ENCODE data around the gene TBC1D1. TPM values are rescaled to one million over a fixed set of nuclear protein-coding genes. Genes with fewer than 3 reads are reported as not detected.

Gene TBC1D1
- polyA plus RNA-seq, 2 donors = 10.4 to 15.3 TPM

GRCh38 chr4:38094419-38094818, 203.5 kb downstream of the TBC1D1 start:
- Histone ChIP-seq H3K9me3 (ENCODE audit: control insufficient read depth in 2 of 2, insufficient read depth in 1 of 2, low read depth in 1 of 2, low read length in 1 of 2) (no peaks in the 10 kb centered on the region), H3K27ac (ENCODE audit: low read depth in 2 of 2, low read length in 1 of 2) (no peak overlapping the region), H3K36me3 (ENCODE audit: control insufficient read depth in 2 of 2, insufficient read depth in 2 of 2, low read length in 1 of 2) (peaks cover 0 to 2% of the 10 kb centered on the region in 2 donors), H3K4me1 (ENCODE audit: control insufficient read depth in 2 of 2, insufficient read depth in 2 of 2, low read length in 1 of 2) (peaks cover 0 to 2% of the 10 kb centered on the region in 2 donors), H3K4me3 (ENCODE audit: low read depth in 1 of 2, low read length in 2 of 2) (no peak overlapping the region), H3K27me3 (ENCODE audit: control insufficient read depth in 1 of 2, insufficient read depth in 2 of 2, low read length in 2 of 2) (no peaks in the 10 kb centered on the region)
- WGBS, 2 donors = 55 to 80% methylated on average over 7 of the region's 7 CpGs

GRCh38 chr4:38095691-38096090, 204.8 kb downstream of the TBC1D1 start:
- Histone ChIP-seq H3K4me1 (ENCODE audit: control insufficient read depth in 2 of 2, insufficient read depth in 2 of 2, low read length in 1 of 2) (peaks cover 0 to 2% of the 10 kb centered on the region in 2 donors), H3K36me3 (ENCODE audit: control insufficient read depth in 2 of 2, insufficient read depth in 2 of 2, low read length in 1 of 2) (peaks cover 0 to 2% of the 10 kb centered on the region in 2 donors), H3K9me3 (ENCODE audit: control insufficient read depth in 2 of 2, insufficient read depth in 1 of 2, low read depth in 1 of 2, low read length in 1 of 2) (no peaks in the 10 kb centered on the region), H3K4me3 (ENCODE audit: low read depth in 1 of 2, low read length in 2 of 2) (no peak overlapping the region), H3K27ac (ENCODE audit: low read depth in 2 of 2, low read length in 1 of 2) (no peak overlapping the region), H3K27me3 (ENCODE audit: control insufficient read depth in 1 of 2, insufficient read depth in 2 of 2, low read length in 2 of 2) (no peaks in the 10 kb centered on the region)
- 97 to 98% methylated on average over 8 of the region's 8 CpGs for WGBS, 2 donors

- peaks cover 0 to 4% of the 10 kb centered on the region in 2 donors for H3K36me3 ChIP-seq (ENCODE audit: control insufficient read depth in 2 of 2, insufficient read depth in 2 of 2, low read length in 1 of 2)
- no peaks in the 10 kb centered on the region for H3K9me3 ChIP-seq (ENCODE audit: control insufficient read depth in 2 of 2, insufficient read depth in 1 of 2, low read depth in 1 of 2, low read length in 1 of 2)
- H3K27ac ChIP-seq (ENCODE audit: low read depth in 2 of 2, low read length in 1 of 2) = no peak overlapping the region
- WGBS, 2 donors = 82 to 96% methylated on average over 4 of the region's 4 CpGs
- H3K27me3 ChIP-seq (ENCODE audit: control insufficient read depth in 1 of 2, insufficient read depth in 2 of 2, low read length in 2 of 2) = no peaks in the 10 kb centered on the region
- H3K4me1 ChIP-seq (ENCODE audit: control insufficient read depth in 2 of 2, insufficient read depth in 2 of 2, low read length in 1 of 2) = peaks cover 0 to 2% of the 10 kb centered on the region in 2 donors
- no peak overlapping the region for H3K4me3 ChIP-seq (ENCODE audit: low read depth in 1 of 2, low read length in 2 of 2)
These were observed 206.9 kb downstream of the TBC1D1 start for GRCh38 chr4:38097818-38098217.

DNA sequence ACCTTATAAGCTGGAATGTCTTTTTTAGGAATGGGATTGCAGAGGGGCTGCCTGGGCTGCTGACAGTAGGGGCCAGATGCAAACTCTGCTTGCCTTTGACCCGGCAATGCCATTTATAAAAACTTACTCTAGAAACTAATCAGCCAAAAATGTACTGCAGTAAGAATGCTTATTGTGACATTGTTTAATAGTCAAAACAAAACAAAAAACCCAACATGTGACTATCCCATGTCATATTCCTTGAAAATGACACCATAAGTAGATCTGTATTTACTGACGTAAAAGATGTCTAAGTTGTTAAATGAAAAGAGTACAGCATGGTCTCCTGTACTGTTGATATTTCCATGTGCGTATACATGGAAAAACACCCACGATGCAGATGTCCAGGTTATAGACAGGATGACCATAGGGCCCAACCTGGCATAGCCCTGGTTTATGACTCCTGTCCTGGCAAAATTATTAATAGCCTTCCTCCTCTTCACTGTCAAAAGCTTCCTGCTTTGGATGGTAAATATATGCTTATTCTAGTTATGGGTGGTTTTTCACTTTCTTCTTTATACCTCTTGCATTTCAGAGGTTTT, 208.2 kb downstream of the TBC1D1 start:
- peaks cover 0 to 5% of the 10 kb centered on the region in 2 donors for H3K36me3 ChIP-seq (ENCODE audit: control insufficient read depth in 2 of 2, insufficient read depth in 2 of 2, low read length in 1 of 2)
- no peaks in the 10 kb centered on the region for H3K27me3 ChIP-seq (ENCODE audit: control insufficient read depth in 1 of 2, insufficient read depth in 2 of 2, low read length in 2 of 2)
- H3K4me1 ChIP-seq (ENCODE audit: control insufficient read depth in 2 of 2, insufficient read depth in 2 of 2, low read length in 1 of 2) = peaks cover 0 to 2% of the 10 kb centered on the region in 2 donors
- H3K4me3 ChIP-seq (ENCODE audit: low read depth in 1 of 2, low read length in 2 of 2) = no peak overlapping the region
- H3K9me3 ChIP-seq (ENCODE audit: control insufficient read depth in 2 of 2, insufficient read depth in 1 of 2, low read depth in 1 of 2, low read length in 1 of 2) = no peaks in the 10 kb centered on the region
- no peak overlapping the region for H3K27ac ChIP-seq (ENCODE audit: low read depth in 2 of 2, low read length in 1 of 2)
- WGBS, 2 donors = 92% methylated on average over 4 of the region's 4 CpGs

DNA sequence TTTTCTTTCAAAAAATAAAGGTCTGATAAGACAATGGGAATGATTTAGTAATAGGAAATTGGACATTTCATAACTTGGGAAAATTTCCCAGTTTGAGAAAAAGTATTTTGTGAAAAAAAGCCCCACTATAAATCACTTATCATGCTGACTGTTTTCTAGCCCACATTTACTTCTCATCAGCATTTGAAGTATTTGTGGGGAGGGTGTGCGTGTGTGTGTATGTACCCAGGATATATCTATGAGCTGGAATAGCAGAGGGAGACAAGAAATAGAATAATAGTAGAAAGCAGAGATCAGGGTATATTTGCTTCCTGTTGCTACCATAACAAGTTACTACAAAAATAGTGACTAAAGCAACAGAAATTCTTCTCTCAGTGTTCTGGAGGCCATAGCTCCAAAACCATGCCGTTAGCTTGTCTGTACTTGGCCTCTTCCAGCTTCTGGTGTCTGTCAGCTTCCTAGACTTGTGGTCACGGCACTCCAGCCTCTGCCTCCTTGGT, 209.1 kb downstream of the TBC1D1 start:
- Histone ChIP-seq H3K4me1 (ENCODE audit: control insufficient read depth in 2 of 2, insufficient read depth in 2 of 2, low read length in 1 of 2) (no peaks in the 10 kb centered on the region), H3K36me3 (ENCODE audit: control insufficient read depth in 2 of 2, insufficient read depth in 2 of 2, low read length in 1 of 2) (peaks cover 0 to 7% of the 10 kb centered on the region in 2 donors), H3K9me3 (ENCODE audit: control insufficient read depth in 2 of 2, insufficient read depth in 1 of 2, low read depth in 1 of 2, low read length in 1 of 2) (no peaks in the 10 kb centered on the region), H3K4me3 (ENCODE audit: low read depth in 1 of 2, low read length in 2 of 2) (no peak overlapping the region), H3K27ac (ENCODE audit: low read depth in 2 of 2, low read length in 1 of 2) (no peak overlapping the region), H3K27me3 (ENCODE audit: control insufficient read depth in 1 of 2, insufficient read depth in 2 of 2, low read length in 2 of 2) (no peaks in the 10 kb centered on the region)
- WGBS, 2 donors = 46 to 65% methylated on average over 3 of the region's 3 CpGs

GRCh38 chr4:38100474-38101255, 209.8 kb downstream of the TBC1D1 start:
- H3K4me3 ChIP-seq (ENCODE audit: low read depth in 1 of 2, low read length in 2 of 2) = no peak overlapping the region
- H3K27ac ChIP-seq (ENCODE audit: low read depth in 2 of 2, low read length in 1 of 2) = no peak overlapping the region
- no peaks in the 10 kb centered on the region for H3K4me1 ChIP-seq (ENCODE audit: control insufficient read depth in 2 of 2, insufficient read depth in 2 of 2, low read length in 1 of 2)
- H3K27me3 ChIP-seq (ENCODE audit: control insufficient read depth in 1 of 2, insufficient read depth in 2 of 2, low read length in 2 of 2) = no peaks in the 10 kb centered on the region
- H3K9me3 ChIP-seq (ENCODE audit: control insufficient read depth in 2 of 2, insufficient read depth in 1 of 2, low read depth in 1 of 2, low read length in 1 of 2) = no peaks in the 10 kb centered on the region
- peaks cover 0 to 7% of the 10 kb centered on the region in 2 donors for H3K36me3 ChIP-seq (ENCODE audit: control insufficient read depth in 2 of 2, insufficient read depth in 2 of 2, low read length in 1 of 2)
- WGBS, 2 donors = 95 to 97% methylated on average over 5 of the region's 5 CpGs

- Histone ChIP-seq H3K4me1 (ENCODE audit: control insufficient read depth in 2 of 2, insufficient read depth in 2 of 2, low read length in 1 of 2) (no peaks in the 10 kb centered on the region), H3K9me3 (ENCODE audit: control insufficient read depth in 2 of 2, insufficient read depth in 1 of 2, low read depth in 1 of 2, low read length in 1 of 2) (no peaks in the 10 kb centered on the region), H3K4me3 (ENCODE audit: low read depth in 1 of 2, low read length in 2 of 2) (no peak overlapping the region), H3K36me3 (ENCODE audit: control insufficient read depth in 2 of 2, insufficient read depth in 2 of 2, low read length in 1 of 2) (peaks cover 3 to 6% of the 10 kb centered on the region in 2 donors), H3K27ac (ENCODE audit: low read depth in 2 of 2, low read length in 1 of 2) (no peak overlapping the region), H3K27me3 (ENCODE audit: control insufficient read depth in 1 of 2, insufficient read depth in 2 of 2, low read length in 2 of 2) (no peaks in the 10 kb centered on the region)
- WGBS, 2 donors = 46 to 55% methylated on average over 4 of the region's 4 CpGs
These were observed 210.7 kb downstream of the TBC1D1 start for GRCh38 chr4:38101563-38101962.

DNA sequence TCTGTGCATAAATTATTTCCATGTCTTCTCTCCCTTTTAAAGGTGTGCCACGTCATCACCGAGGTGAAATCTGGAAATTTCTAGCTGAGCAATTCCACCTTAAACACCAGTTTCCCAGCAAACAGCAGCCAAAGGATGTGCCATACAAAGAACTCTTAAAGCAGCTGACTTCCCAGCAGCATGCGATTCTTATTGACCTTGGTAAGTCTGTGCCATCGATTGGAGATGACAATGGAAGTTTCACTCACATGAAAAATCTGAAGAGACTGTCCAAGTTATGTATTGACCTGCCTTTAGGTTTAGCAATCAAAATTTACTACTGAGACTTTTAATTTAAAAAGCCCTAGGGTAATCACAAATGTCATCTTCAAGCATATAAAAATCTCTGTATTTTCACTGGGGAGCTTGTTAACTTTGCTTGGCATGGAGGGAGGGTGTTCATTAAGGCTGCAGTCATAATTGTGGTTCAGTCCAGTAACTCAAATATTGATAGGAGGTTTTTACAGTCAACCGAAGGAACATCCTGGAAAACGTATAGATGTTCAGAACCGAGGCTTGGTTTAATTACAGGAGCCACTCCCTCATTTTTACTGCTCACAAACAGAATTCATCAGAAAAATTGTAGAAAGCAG, 212.2 kb downstream of the TBC1D1 start:
- H3K4me3 ChIP-seq (ENCODE audit: low read depth in 1 of 2, low read length in 2 of 2) = no peak overlapping the region
- peaks cover 0 to 2% of the 10 kb centered on the region in 2 donors for H3K4me1 ChIP-seq (ENCODE audit: control insufficient read depth in 2 of 2, insufficient read depth in 2 of 2, low read length in 1 of 2)
- no peak overlapping the region for H3K27ac ChIP-seq (ENCODE audit: low read depth in 2 of 2, low read length in 1 of 2)
- 82 to 86% methylated on average over 7 of the region's 7 CpGs for WGBS, 2 donors
- no peaks in the 10 kb centered on the region for H3K9me3 ChIP-seq (ENCODE audit: control insufficient read depth in 2 of 2, insufficient read depth in 1 of 2, low read depth in 1 of 2, low read length in 1 of 2)
- H3K36me3 ChIP-seq (ENCODE audit: control insufficient read depth in 2 of 2, insufficient read depth in 2 of 2, low read length in 1 of 2) = peaks cover 3 to 6% of the 10 kb centered on the region in 2 donors
- H3K27me3 ChIP-seq (ENCODE audit: control insufficient read depth in 1 of 2, insufficient read depth in 2 of 2, low read length in 2 of 2) = no peaks in the 10 kb centered on the region

DNA sequence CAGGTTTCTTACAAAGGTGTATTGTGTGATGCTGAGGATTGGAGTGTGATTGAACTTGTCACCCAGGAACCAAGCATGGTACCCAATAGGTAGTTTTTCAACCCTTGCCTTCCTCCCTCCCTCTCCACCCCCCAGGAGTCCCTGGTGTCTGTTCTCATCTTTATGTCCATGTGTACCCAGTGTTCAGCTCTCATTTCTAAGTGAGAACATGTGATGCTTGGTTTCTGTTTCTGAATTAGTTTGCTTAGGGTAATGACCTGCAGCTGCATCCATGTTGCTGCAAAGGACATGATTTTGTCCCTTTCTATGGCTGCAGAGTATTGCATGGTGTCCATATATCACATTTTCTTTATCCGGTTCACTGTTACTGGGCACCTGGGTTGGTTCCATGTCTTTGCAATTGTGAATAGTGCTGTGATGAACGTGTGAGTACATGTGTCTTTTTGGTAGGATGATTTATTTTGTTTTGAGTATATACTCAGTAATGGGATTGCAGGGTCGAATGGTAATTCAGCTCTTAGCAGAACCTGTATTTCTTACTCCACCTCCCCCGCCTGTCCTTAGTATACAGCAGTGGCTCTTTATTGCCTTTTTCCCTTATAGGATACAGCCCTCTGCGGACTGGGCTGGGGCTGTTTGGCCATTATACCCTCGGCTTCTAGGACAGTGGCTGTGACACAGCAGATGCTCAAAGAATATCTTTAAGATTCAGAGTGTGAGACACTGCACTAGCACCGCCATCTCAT, 214.8 kb downstream of the TBC1D1 start:
- Histone ChIP-seq H3K27me3 (ENCODE audit: control insufficient read depth in 1 of 2, insufficient read depth in 2 of 2, low read length in 2 of 2) (no peaks in the 10 kb centered on the region), H3K4me1 (ENCODE audit: control insufficient read depth in 2 of 2, insufficient read depth in 2 of 2, low read length in 1 of 2) (peaks cover 0 to 2% of the 10 kb centered on the region in 2 donors), H3K27ac (ENCODE audit: low read depth in 2 of 2, low read length in 1 of 2) (no peak overlapping the region), H3K36me3 (ENCODE audit: control insufficient read depth in 2 of 2, insufficient read depth in 2 of 2, low read length in 1 of 2) (peaks cover 3 to 6% of the 10 kb centered on the region in 2 donors), H3K9me3 (ENCODE audit: control insufficient read depth in 2 of 2, insufficient read depth in 1 of 2, low read depth in 1 of 2, low read length in 1 of 2) (no peaks in the 10 kb centered on the region), H3K4me3 (ENCODE audit: low read depth in 1 of 2, low read length in 2 of 2) (no peak overlapping the region)
- 69 to 78% methylated on average over 7 of the region's 7 CpGs for WGBS, 2 donors
